HG03520 (cell line): Measurements from ENCODE around the gene NPAS3.

Experiments
- ATAC-seq: cut with Tn5 transposase; IDR thresholded peaks from one replicate; pipeline ENCODE4 v1.9.1; 2021; ENCODE audit warnings: mild to moderate bottlenecking, moderate library complexity; ENCODE audit not compliant: unreplicated experiment

The NPAS3 gene

DNA sequence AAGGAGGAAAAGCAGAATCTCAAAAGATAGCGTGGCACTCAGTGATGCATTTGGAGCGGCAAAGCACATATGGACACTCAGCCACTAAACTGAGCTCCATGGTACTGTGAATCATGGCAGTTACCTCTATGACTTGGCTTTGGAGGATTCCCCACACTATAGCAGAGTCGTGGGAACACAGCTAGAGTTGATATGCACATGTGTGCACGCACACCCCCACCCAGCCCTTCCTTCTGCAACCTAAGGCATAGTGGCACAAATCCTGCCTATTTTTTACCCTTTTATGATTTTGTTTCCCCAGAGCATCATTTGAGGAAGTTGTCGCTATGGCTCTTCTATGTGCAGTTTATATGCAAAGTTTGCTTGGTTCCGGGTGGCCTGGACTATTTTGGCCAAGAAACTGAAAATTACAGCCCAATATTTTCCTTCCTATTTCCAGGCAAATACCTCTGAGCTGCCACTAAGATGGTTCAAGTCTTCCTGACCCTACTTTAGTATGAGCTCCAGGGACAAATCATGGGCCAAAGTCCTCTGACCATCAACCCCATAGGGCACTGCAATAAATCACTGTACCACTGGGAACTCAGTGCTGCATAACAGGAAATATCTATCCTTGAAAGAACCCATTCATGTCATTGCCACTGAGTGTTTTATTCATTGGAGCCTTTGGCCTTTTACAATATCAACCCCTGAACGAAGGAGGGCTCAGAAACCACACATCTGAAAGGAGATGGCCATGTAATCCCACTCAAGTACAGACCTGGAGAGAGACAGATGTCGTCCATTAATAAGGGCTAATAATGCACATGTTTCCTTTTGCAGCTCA, 834.7 kb downstream of the NPAS3 start:
- ATAC-seq: no peak

DNA sequence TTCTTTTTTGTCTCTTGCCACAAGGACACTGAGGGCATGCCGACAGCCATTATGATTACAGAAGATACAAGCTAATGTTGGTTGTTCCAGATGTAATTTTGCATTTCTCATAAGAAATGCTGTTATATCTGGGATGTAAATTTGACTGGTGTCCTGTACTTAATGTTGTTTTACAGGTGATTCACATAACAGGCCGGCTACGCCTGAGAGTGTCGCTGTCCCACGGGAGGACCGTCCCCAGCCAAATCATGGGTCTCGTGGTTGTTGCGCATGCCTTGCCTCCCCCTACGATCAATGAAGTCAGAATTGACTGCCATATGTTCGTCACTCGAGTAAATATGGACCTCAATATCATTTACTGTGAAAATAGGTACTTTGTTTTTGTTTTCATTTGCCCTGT, 835.5 kb downstream of the NPAS3 start:
- no peak for ATAC-seq

DNA sequence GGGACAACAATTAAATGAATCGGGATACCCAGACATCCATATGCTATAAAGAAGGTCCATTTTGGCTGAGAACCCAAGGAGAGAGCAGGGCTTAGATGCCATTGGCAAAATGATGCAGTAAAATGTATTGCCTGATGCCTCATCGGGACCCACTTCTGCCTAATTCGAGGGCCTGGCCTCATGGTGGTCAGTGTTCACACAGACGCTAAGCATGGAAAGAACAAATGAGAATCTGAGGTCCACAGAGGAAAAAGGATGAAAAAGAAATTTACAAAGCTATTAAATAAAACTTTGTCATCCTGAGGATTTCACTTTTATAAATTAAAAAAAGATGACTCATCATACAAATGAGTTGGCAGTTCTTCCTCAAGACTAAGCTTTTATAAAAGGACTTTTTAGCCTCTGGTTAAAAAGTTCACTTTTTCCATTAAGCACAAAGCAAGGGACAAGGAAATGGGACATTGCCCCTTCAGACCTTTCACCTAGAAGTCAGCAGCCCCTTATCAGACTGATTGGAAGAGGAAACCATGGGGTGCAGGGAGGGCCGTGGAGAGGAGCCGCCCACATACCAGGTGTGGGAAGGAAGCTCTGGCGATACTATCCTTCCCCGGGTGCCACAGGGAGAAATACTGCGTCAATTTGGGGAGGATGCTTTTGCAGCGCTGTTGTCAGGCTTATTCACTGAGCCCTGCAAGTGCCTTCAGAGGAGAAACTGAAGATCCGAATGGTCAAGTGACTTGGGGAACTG, 836.2 kb downstream of the NPAS3 start:
- ATAC-seq: no peak

DNA sequence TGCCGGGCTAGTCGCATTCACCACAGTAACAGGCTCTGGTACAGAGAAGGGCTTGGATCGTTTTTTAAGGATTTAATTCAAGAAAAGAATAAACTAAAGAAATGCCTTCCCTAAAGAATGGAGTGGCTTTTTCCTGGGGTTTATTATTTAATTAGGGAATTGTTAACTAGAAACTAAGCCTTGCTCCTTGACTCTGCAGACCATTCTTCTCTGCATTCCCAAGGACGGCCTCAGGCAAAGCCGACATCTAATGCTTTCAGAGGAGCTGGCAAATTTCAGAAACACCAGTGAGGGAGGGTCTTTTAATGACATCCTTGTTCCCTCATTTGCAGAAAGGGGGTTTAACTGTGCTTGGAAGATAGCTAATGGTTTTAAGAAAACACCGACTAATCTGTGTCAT, 838.2 kb downstream of the NPAS3 start:
- no peak for ATAC-seq

DNA sequence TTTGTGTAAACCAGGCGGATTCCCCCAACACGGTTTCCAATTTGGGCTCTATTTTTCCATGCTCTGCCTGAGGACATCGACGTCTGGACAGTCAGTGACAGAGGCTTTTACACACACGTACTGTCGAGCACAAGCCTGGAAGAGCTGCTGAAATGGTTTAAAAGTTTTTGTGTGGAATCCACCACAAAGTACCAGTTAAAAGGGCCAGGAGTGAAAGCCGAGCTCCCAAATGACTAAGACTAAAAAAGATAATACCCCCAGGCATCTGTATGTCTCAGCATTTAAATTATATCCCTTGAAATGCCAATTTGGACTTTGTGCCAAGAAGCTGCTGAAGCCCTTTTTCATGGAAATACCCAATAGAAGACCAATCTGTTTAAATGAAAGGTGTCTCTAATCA, 839.0 kb downstream of the NPAS3 start:
- ATAC-seq: no peak

DNA sequence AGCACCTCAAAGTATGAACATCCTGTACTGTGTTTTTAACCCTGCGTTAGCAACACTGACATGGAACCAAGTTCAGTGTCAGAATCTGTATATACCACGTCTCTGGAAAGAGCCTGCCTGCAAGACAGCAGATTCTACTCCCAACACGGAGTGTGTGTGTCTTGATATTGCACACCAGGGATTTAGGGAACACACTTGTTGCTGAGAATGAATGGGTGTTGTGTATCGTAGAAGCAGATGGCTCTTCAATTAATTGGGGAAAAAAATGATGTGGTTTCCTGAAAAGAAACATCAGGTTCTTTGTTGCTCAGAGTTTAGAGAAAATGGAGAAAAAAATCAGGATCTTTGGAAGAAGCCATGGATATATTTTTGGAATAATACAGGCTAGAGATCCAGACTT, 841.4 kb downstream of the NPAS3 start:
- ATAC-seq: no peak

DNA sequence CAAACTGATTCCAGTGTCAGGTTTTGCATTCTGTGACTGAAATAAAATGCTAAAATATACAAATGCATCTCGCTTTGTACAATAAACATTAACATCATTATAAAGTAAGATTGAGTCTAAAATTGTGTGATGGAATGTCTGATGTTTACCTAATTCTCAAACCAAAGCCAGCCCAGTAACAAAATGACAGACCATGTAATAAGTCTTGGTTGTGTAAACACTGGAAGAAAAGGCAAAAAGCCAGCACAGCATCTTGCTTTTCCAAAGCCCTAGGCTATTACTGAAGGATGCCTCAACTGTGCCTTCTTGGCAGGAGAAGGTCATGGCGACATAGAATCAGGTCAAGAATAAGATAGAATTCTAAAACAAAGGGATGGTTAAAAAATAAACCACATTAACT, 842.6 kb downstream of the NPAS3 start:
- no peak for ATAC-seq

DNA sequence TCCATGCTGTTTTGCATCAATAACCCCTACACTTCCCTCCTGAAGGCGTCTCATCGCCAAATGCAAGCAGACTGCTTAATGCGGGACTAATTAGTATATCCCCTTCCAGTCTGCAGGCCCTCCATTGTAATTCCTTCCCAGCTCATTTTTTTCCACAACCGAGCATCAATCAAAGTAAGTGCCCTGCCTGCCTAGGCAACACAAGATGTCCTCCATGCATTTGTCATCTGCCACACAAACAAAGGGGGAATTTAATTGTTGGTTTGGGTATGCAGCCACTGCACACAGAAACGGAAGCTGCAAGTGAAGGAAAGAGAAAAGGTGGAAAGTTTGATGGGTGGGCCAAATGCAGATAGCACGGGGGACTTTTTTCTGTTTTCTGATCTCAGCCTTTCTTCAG, 844.2 kb downstream of the NPAS3 start:
- no peak for ATAC-seq

DNA sequence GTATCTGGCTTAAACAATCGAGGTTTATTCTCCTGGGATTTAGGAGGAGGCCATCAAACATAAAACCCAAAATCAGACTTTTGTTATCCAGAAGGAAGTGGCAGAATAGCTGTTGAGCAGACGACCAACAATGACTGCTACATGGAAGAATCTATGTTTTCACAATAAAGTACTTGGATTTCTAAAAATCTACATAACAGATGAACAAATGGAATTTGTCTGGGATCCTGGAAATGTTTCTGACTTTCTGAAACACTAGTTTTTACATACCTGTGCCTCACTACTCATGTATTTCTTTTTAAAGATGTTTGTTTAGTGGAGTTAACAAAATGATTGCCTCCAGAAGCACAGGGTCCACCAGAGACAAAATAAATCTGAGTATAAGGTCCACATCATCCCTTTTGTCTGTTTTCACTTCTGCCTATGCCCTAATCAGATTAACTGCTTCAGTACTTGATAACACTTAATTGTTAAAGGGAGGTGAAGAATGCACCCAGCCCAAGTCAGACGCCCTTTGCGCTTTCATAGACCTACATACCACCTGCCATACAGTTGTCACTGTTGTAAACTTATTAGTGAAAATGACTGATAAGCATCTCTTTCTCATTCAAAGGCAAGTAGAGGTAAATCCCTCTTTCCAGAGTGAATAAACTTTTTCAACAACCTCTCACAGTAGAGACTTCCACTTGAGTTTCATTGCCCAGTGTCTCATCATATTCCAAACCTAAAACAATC, 847.6 kb downstream of the NPAS3 start:
- ATAC-seq: no peak

DNA sequence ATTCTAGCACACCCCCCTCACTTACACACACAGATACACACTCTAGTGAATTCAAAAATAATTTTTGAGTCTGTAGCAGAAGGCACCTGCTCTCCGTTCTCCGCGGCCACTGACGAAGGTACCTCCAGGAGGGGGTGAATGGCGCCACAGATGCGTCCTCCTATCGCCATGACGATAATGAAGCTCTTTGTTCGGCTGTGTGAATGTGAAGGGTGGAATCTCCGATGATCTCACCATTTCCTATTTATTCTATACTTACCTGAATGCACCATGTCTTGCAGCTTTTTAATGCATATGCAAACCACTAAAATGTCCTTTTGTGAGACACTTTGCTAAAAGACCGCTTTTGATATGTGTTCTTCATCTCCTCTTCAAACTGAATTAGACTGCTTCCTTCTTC, 849.5 kb downstream of the NPAS3 start:
- no peak for ATAC-seq

DNA sequence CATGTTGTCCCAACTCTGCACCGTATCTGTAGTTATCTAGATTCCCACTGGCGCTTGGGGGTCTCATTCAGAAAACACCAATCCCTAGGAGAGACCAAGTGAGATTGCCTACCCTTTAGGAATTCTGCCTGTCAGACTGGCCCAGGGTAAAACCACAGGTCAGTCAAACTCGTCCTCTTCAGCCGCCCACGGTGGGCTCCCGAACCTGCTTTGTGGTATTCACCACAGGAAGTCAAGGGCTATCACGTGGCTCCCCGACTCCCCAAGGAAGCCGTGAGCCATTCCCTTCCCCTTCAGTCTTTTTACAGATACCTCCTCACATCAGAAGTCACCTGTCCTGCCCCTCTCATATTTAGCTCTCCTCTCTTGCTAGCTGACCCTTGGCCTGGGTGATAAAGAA, 852.3 kb downstream of the NPAS3 start:
- no peak for ATAC-seq

DNA sequence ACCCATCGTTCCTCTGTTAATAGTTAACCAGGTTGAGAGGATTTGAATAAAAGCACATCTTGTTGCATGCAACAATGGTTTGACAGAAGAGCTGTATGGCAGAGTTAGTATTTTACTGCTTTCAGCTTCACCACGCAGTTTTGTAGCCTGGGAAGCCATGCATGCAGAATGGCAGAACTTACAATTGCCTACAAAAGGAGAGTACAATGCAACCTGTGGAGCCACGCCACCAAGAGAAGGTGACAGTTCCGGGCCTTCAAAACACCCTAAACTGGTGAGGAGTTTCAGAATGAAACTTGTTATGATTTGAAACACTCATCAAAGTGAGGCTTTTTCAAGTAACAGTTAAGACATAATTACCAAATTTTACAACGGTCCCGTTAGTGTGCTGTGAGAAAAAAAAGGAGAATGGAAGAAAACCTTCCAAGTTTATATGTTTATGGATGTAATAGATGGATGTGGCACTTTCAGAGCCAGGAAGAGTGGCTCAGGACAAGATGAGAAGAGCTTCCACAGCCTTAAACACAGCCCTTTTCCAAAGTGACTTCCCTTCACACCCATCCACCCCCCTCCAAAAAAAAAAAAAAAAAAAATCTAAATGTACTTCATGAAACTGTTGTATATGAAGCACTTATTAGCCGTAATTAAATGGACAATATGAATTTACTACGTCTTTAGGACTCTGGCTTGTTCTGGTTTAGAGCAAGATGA, 853.5 kb downstream of the NPAS3 start:
- ATAC-seq: no peak

DNA sequence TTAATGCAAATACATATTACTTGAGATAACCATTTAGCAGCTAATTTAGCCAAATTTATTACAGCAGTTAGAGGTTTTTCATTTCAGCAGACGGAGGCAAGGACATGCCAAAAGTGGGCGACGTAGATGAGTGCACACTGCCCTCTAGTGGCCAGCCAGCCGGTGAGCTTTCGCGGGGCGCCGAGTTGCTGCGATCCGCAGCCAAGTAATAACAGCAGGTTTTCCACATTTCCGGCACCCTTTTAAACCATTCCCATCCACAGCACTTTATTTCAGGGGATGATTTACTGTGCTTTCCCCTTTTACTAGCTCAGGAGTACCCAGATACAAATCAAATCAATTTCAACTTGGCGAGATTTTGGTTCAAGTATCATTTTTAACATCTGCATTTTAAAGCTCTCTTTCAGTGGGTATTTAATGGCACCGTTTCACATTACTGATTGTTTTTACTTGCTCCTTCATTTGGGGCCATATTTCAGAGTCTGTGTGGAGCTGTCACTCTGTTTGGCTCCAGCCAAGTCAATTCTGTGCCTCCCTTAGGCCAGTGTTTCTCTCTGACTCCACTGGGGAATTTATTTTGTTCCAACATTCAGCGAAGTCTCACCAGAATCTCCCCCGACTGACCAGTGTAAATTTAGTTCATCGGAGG, 854.2 kb downstream of the NPAS3 start:
- no peak for ATAC-seq

DNA sequence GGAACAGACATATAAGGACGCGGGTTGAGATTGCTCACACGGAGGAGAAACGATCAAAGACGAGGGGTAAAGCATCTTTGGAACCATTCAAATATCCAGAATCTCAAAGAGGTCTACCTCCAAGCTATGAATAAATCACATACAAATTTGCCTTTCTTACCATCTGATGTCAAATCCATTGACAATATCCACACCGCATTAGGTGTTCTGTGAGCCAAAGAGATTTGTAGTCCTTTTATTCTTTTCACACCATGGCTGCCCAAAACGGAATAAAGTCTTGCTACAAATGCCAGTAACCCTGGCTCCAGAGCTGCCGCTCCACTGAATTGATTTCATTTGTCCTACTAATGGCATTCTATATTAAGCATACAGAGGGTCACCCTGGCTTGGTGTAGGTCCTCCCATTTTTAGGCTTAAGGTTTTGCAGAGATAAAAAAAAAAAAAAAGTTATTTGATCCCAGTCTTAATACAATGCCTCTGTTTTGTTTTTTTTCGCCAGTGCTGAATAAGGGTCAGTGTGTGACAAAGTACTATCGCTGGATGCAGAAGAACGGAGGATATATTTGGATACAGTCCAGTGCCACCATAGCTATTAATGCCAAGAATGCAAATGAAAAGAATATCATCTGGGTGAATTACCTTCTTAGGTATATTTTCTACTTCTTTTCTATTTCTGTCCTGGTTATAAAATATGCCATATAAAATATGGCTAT, 854.9 kb downstream of the NPAS3 start:
- no peak for ATAC-seq

DNA sequence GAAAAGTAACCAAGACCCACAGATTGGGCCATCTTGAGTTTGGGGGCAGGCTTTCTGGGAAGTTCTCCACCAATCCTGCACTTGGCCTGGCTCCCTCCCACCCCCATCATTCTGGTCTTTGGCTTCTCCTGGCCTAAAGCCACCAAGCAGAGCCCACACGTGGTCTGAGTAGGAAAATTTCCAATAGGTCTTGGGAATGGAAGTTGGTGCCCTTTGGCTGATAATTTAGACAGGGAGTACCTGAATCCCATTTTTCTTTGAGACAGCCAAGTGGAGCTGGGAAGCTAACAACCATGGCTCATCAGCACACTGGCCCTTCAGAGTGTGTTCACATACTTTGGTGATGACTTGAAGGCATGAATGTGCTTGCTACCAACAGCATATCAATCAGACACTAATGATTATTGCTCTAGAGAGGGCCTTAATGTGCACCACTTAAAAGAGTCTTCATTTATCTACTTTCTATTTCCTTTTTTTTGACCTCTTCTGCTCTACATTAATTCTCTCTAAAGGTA, 856.2 kb downstream of the NPAS3 start:
- no peak for ATAC-seq

DNA sequence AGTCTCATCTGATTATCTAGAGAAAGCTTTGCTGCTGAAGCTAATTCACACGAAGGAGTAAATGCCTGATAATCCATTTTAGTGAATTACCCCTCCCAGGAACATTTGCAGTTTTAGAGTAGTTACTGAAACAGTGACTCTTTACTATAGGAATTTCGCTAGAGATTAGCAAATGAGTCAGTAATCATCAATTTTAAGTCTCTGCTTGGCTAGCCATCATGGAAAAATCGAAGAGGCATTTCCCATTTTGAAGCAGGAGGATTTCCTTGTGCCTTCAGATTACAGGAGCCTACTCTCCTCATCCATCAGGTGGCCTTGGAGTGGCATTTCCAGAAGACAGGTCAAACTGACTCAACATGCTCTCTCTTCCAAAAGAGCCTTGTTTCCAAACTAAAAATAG, 857.7 kb downstream of the NPAS3 start:
- ATAC-seq: no peak

DNA sequence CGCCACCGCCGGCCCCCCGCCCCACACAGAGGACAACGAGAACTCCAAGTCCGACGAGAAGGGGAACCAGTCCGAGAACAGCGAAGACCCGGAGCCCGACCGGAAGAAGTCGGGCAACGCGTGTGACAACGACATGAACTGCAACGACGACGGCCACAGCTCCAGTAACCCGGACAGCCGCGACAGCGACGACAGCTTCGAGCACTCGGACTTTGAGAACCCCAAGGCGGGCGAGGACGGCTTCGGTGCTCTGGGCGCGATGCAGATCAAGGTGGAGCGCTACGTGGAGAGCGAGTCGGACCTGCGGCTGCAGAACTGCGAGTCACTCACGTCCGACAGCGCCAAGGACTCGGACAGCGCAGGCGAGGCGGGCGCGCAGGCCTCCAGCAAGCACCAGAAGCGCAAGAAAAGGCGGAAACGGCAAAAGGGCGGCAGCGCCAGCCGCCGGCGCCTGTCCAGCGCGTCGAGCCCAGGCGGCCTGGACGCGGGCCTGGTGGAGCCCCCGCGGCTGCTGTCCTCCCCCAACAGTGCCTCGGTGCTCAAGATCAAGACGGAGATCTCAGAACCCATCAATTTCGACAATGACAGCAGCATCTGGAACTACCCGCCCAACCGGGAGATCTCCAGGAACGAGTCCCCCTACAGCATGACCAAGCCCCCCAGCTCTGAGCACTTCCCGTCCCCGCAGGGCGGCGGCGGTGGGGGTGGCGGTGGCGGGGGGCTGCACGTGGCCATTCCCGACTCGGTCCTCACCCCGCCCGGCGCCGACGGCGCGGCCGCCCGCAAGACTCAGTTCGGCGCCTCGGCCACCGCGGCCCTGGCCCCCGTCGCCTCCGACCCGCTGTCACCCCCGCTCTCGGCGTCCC, 861.3 kb downstream of the NPAS3 start:
- ATAC-seq: no peak

DNA sequence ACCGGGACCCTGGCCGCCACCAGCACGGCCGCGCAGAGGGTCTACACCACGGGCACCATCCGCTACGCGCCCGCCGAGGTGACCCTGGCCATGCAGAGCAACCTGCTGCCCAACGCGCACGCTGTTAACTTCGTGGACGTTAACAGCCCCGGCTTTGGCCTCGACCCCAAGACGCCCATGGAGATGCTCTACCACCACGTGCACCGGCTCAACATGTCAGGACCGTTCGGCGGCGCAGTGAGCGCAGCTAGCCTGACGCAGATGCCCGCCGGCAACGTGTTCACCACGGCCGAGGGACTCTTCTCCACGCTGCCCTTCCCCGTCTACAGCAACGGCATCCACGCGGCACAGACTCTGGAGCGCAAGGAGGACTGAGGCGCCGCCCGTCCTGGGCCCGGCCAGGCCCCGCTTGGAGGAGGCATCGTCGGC, 862.1 kb downstream of the NPAS3 start:
- no peak for ATAC-seq

DNA sequence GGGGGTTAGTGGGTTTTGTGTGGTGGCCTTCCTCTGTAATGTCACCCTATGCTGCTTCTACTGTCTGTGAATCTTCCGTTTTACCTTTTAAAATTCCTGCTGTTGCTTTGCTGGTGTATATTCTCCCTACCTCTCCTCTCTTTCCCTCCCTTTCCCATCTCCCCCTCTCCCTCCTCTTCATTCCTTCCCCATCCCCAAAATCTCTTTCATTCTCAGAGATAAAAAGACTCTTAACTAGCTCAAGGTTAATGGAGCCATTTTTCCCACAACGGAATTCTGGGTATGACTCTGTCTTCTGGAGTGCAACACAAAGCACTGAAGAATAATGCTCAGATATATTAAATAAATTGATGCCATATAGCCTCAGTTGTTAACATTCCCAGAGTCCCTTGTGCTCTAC, 864.1 kb downstream of the NPAS3 start:
- ATAC-seq: no peak
